ENCODE measurements around the gene ADAT3.

GRCh38 chr19:1911995-1912394 is 6.8 kb downstream of the ADAT3 start:
- no peak for TF ChIP-seq CTCF (IDR thresholded peaks at IDR 0.05)
- TF ChIP-seq POLR2A (IDR thresholded peaks at IDR 0.05) = no peak

Data from uterus (tissue), 2 donors.